Immature natural killer cell (primary cell): ENCODE results near the gene CCDC71L. TPM values are rescaled to one million over a fixed set of nuclear protein-coding genes. Genes with fewer than 3 reads are reported as not detected.

Experiments
- DNase-seq, 3 donors: peaks; one replicate each; pipeline ENCODE4 v3.0.0; 2022; ENCODE audit warnings: mixed read lengths in 1 of 3
- H3K27ac Mint-ChIP-seq, 6 donors: one replicate each; pipeline ENCODE4 v1.8.0; 2020; ENCODE audit warnings: mixed read lengths in 6 of 6, mild to moderate bottlenecking in 5 of 6, inconsistent platforms in 4 of 6, moderate library complexity in 3 of 6
- H3K27me3 Mint-ChIP-seq, 3 donors: one replicate each; pipeline ENCODE4 v1.8.0; 2020 to 2021; ENCODE audit warnings: low read depth in 3 of 3, mild to moderate bottlenecking in 3 of 3, mixed read lengths in 3 of 3, moderate library complexity in 3 of 3, inconsistent platforms in 1 of 3
- H3K36me3 Mint-ChIP-seq, 3 donors: one replicate each; pipeline ENCODE4 v1.8.0; 2020; ENCODE audit warnings: mixed read lengths in 3 of 3, inconsistent platforms in 2 of 3, mild to moderate bottlenecking in 2 of 3
- H3K4me1 Mint-ChIP-seq, 2 donors: one replicate each; pipeline ENCODE4 v1.8.0; 2020; ENCODE audit warnings: inconsistent platforms in 2 of 2, mild to moderate bottlenecking in 2 of 2, mixed read lengths in 2 of 2, moderate library complexity in 1 of 2
- H3K4me3 Mint-ChIP-seq, 5 donors: one replicate each; pipeline ENCODE4 v1.8.0; 2020; ENCODE audit warnings: mild to moderate bottlenecking in 5 of 5, mixed read lengths in 5 of 5, inconsistent platforms in 3 of 5, moderate library complexity in 3 of 5
- H3K9me3 Mint-ChIP-seq, 6 donors: one replicate each; pipeline ENCODE4 v1.8.0; 2020; ENCODE audit warnings: mild to moderate bottlenecking in 6 of 6, mixed read lengths in 6 of 6, inconsistent platforms in 4 of 6, moderate library complexity in 3 of 6
- polyA plus RNA-seq, 3 donors: library from polyadenylated mRNA; unstranded; fragments of 300-500 nt; fragmentation: Illumina TruSeq; gene quantifications; one replicate each; pipeline ENCODE4 v1.2.3, GENCODE V29; 2021

The CCDC71L gene
- polyA plus RNA-seq, 3 donors from 2014 or later: 2.0 to 5.4 (median 4.6) TPM

DNA sequence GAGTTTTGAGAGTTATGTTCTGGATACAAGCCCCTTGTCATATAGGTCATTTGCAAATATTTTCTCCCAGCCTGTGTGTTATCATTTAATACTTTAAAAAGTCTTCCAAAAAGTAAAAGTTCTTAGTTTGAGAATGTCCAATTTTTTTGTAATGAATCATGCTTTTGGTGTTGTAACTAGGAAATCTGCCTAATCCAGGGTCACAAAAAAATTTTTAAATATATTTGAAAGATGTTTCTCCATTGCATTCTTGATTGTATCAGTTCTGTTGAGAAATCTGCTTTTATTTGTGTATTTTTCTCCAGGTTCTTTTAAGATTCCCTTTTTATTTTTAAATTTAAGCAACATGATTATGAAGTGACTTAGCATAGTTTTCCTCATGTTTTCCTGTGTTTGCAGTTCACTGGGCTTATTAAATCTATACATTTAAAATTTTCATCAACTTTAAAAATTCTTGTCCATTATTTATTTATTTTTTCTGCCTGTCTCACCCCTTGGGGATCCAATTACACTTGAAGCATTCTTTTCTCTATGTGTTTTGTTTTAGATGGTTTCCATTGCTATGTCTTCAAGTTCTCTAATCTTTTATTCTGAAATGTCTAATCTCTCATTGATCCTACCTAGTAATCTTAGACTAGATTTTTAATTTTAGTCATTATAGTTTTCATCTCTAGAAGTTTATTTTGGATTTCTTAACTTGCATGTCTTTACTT lies 47.0 kb downstream of the CCDC71L start:
- Mint-ChIP-seq H3K9me3 (peaks cover 0 to 2% (median 0%) of the 10 kb centered on the region in 6 donors), H3K4me3 (no peak overlapping the region), H3K27ac (no peak overlapping the region), H3K27me3 (peaks cover 3 to 10% (median 6%) of the 10 kb centered on the region in 3 donors), H3K4me1 (no peaks in the 10 kb centered on the region), H3K36me3 (no peaks in the 10 kb centered on the region)
- no peak for DNase-seq

DNA sequence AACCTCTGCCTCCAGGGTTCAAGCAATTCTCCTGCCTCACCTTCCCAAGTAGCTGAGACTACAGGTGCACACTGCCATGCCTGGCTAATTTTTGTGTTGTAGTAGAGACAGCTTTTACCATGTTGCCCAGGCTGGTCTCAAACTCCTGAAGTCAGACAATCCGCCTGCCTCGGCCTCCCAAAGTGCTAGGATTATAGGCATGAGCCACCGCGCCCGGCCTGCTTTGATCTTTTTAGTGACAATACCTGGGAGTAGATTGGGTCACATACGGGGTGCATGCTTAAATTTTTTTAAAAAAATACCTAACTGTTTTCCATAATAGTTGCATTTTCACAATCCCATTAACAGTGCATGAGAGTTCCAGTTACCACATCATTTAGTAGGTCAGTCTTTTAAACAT lies 47.7 kb downstream of the CCDC71L start:
- peaks cover 0 to 2% (median 0%) of the 10 kb centered on the region in 6 donors for H3K9me3 Mint-ChIP-seq
- no peak overlapping the region for H3K27ac Mint-ChIP-seq
- no peak for DNase-seq
- H3K4me1 Mint-ChIP-seq: no peaks in the 10 kb centered on the region
- H3K4me3 Mint-ChIP-seq: no peak overlapping the region
- H3K27me3 Mint-ChIP-seq: peaks cover 2 to 9% (median 6%) of the 10 kb centered on the region in 3 donors
- H3K36me3 Mint-ChIP-seq: no peaks in the 10 kb centered on the region

DNA sequence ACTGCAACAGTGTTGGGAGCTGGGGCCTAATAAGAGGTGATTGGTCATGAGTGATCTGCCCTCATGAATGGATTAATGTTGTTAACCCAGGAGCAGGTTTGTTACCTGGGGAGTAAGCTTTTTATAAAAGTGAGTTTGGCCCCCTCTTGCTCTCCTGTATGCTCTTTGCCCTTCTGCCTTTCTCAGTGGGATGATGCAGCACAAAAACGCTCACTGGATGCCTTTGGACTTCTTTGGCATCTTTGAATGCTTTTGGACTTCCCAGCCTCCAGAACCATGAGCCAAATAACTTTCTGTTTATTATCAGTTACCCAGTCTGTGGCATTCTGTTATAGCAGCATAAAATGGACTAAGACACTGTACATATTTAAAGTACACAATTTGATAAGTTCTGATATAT lies 48.5 kb downstream of the CCDC71L start:
- Mint-ChIP-seq H3K27me3 (peaks cover 2 to 9% (median 6%) of the 10 kb centered on the region in 3 donors), H3K4me3 (no peak overlapping the region), H3K36me3 (no peaks in the 10 kb centered on the region), H3K27ac (no peak overlapping the region), H3K9me3 (peaks cover 0 to 2% (median 0%) of the 10 kb centered on the region in 6 donors), H3K4me1 (no peaks in the 10 kb centered on the region)
- DNase-seq: no peak

DNA sequence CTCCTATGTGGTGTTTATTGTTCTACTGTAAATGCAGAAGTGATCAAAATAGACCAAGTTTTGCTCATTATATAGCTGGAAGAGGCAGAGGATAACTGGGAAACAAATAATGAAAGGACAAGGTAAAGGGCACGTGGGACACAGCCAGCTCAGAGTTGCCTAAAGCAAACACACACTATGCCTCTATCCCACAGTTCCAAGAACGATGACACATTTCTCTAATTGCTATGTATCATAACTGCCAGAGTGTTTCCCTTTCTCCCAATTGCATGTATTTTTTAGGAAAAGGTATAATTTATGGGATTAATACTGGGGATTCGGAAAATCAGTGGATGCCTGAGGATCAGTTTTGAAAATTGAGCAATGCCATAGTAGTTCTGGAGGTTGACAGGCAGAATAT lies 49.0 kb downstream of the CCDC71L start:
- no peak overlapping the region for H3K27ac Mint-ChIP-seq
- peaks cover 2 to 9% (median 6%) of the 10 kb centered on the region in 3 donors for H3K27me3 Mint-ChIP-seq
- peaks cover 0 to 2% (median 0%) of the 10 kb centered on the region in 6 donors for H3K9me3 Mint-ChIP-seq
- H3K36me3 Mint-ChIP-seq: no peaks in the 10 kb centered on the region
- no peaks in the 10 kb centered on the region for H3K4me1 Mint-ChIP-seq
- no peak for DNase-seq
- H3K4me3 Mint-ChIP-seq: no peak overlapping the region

DNA sequence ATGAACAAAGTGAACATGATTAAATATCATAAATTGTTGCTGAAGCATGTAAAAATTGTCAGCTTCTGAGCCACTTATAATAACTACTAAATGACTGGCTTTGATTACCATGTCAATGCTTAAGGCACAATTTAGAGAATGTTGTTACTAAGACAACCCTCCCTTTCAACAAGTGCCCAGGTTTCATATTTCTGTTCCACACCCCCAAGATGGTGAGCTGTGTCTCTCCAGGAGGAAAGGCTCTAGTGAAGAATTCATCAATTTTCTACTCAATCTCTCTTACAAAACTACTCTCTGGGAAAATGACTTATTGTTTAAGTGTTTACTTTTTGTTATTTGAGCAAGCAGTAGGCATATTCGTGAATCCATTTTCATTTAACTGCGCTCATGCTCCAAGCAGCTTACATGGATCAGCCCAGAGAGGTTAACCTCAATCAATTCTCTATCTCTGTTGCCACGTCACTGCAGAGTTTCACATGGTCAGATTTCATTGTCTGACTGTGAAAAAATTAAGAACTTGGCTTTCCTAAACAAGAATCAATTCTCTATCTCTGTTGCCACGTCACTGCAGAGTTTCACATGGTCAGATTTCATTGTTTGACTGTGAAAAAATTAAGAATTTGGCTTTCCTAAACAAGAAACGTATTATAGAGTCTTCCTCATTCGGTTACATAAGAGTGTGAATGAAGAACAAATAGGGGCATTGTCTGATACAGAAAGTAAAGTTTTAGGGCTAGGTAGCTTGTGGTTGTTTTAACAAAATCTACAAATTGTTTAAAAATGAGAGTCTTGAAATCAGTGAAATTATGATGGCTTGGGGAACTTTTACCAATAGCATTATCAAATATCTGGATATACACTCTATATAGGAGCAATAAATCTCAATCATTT lies 49.7 kb downstream of the CCDC71L start:
- no peak overlapping the region for H3K27ac Mint-ChIP-seq
- H3K9me3 Mint-ChIP-seq: peaks cover 0 to 2% (median 0%) of the 10 kb centered on the region in 6 donors
- no peak overlapping the region for H3K4me3 Mint-ChIP-seq
- no peaks in the 10 kb centered on the region for H3K36me3 Mint-ChIP-seq
- no peaks in the 10 kb centered on the region for H3K4me1 Mint-ChIP-seq
- DNase-seq: no peak
- peaks cover 2 to 7% (median 6%) of the 10 kb centered on the region in 3 donors for H3K27me3 Mint-ChIP-seq

DNA sequence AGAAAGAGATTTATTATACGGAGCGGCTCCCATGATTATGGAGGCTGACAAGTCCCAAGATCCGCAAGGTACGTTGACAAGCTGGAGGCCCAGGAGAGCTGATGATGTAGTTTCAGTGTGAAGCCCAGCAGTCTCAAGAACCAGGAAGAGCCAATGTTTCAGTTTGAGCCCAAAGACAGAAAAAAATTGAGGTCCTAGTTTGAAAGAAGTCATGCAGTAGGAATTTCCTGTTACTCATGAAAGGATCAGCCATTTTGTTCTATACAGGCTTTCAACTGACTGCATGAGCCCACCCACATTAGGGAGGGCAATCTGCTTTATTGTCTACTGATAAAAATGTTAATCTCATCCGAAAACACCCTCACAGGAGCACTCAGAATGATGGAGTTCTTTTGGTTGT lies 51.5 kb downstream of the CCDC71L start:
- H3K27ac Mint-ChIP-seq: no peak overlapping the region
- H3K4me3 Mint-ChIP-seq: no peak overlapping the region
- DNase-seq: no peak
- H3K27me3 Mint-ChIP-seq: peaks cover 2 to 7% (median 3%) of the 10 kb centered on the region in 3 donors
- H3K36me3 Mint-ChIP-seq: no peaks in the 10 kb centered on the region
- no peaks in the 10 kb centered on the region for H3K9me3 Mint-ChIP-seq
- no peaks in the 10 kb centered on the region for H3K4me1 Mint-ChIP-seq

GRCh38 chr7:106608661-106609060 lies 52.3 kb downstream of the CCDC71L start:
- H3K4me1 Mint-ChIP-seq: no peaks in the 10 kb centered on the region
- no peaks in the 10 kb centered on the region for H3K36me3 Mint-ChIP-seq
- no peaks in the 10 kb centered on the region for H3K9me3 Mint-ChIP-seq
- H3K27ac Mint-ChIP-seq: no peak overlapping the region
- no peak overlapping the region for H3K4me3 Mint-ChIP-seq
- DNase-seq: no peak
- H3K27me3 Mint-ChIP-seq: peaks cover 2 to 7% (median 3%) of the 10 kb centered on the region in 3 donors

Other genes starting within 250 kb of the CCDC71L start
- gene PIK3CG, start 204.1 kb upstream of the CCDC71L start, polyA plus RNA-seq: 10 to 100 TPM; 21.3 to 65.0 (median 30.6) TPM